ENCODE results near the gene MOCS1. TPM values are rescaled to one million over a fixed set of nuclear protein-coding genes. Genes with fewer than 3 reads are reported as not detected.

Gene MOCS1
- total RNA-seq, 1 donor from 2014 or later = 29.3 TPM

GRCh38 chr6:39902786-39903465, 31.3 kb downstream of the MOCS1 start:
- ATAC-seq = no peak

GRCh38 chr6:39902136-39902535, 32.1 kb downstream of the MOCS1 start:
- no peak for ATAC-seq
- Histone ChIP-seq H3K9me3 (no peaks in the 10 kb centered on the region), H3K27me3 (no peaks in the 10 kb centered on the region), H3K4me3 (no peak overlapping the region), H3K36me3 (peaks cover 27% of the 10 kb centered on the region), H3K27ac (no peak overlapping the region), H3K4me1 (no peaks in the 10 kb centered on the region)
- intact Hi-C loops (cut with DNase I) = no loop called here
- TF ChIP-seq CTCF (IDR thresholded peaks at IDR 0.05) = no peak
- DNase-seq = no peak

More at GRCh38 chr6:39902786-39903465, 31.3 kb downstream of the MOCS1 start:
- no peaks in the 10 kb centered on the region for H3K27me3 ChIP-seq
- no peaks in the 10 kb centered on the region for H3K9me3 ChIP-seq
- intact Hi-C loops (cut with DNase I) = no loop called here
- peaks cover 27% of the 10 kb centered on the region for H3K36me3 ChIP-seq
- H3K4me3 ChIP-seq = no peak overlapping the region
- no peak for DNase-seq
- no peak overlapping the region for H3K27ac ChIP-seq
- no peaks in the 10 kb centered on the region for H3K4me1 ChIP-seq
- no peak for TF ChIP-seq CTCF (IDR thresholded peaks at IDR 0.05)

GRCh38 chr6:39901670-39902069, 32.6 kb downstream of the MOCS1 start:
- H3K4me3 ChIP-seq = no peak overlapping the region
- no peak for TF ChIP-seq CTCF (IDR thresholded peaks at IDR 0.05)
- H3K27me3 ChIP-seq = no peaks in the 10 kb centered on the region
- no peak for DNase-seq
- intact Hi-C loops (cut with DNase I) = no loop called here
- H3K27ac ChIP-seq = no peak overlapping the region
- peaks cover 24% of the 10 kb centered on the region for H3K36me3 ChIP-seq
- H3K4me1 ChIP-seq = no peaks in the 10 kb centered on the region
- no peaks in the 10 kb centered on the region for H3K9me3 ChIP-seq
- no peak for ATAC-seq

GRCh38 chr6:39901116-39901655, 33.1 kb downstream of the MOCS1 start:
- Histone ChIP-seq H3K27me3 (no peaks in the 10 kb centered on the region), H3K4me1 (no peaks in the 10 kb centered on the region), H3K36me3 (peaks cover 19% of the 10 kb centered on the region), H3K4me3 (no peak overlapping the region), H3K27ac (no peak overlapping the region), H3K9me3 (no peaks in the 10 kb centered on the region)
- no peak for DNase-seq
- TF ChIP-seq CTCF (IDR thresholded peaks at IDR 0.05) = no peak
- ATAC-seq = no peak
- intact Hi-C loops (cut with DNase I) = no loop called here

GRCh38 chr6:39899554-39900295, 34.5 kb downstream of the MOCS1 start:
- Histone ChIP-seq H3K27me3 (no peaks in the 10 kb centered on the region), H3K36me3 (peaks cover 19% of the 10 kb centered on the region)

More at GRCh38 chr6:39899554-39900295, 34.5 kb downstream of the MOCS1 start:
- Histone ChIP-seq H3K9me3 (no peaks in the 10 kb centered on the region), H3K4me1 (no peaks in the 10 kb centered on the region), H3K4me3 (no peak overlapping the region), H3K27ac (no peak overlapping the region)
- no peak for DNase-seq
- no peak for ATAC-seq
- intact Hi-C loops (cut with DNase I) = no loop called here
- TF ChIP-seq CTCF (IDR thresholded peaks at IDR 0.05) = no peak
